Astrocyte of the spinal cord (primary cell): ENCODE results near the gene GALNT16.

Source experiments
- DNase-seq: peaks from one replicate; pipeline ENCODE4 v3.0.0; 2011; ENCODE audit warnings: low read depth, low spot score
- H3K4me3 ChIP-seq: 2 replicates; pipeline ENCODE4 v1.5.1; 2011; ENCODE audit warnings: low read depth, mild to moderate bottlenecking, low read length, moderate library complexity
- in situ Hi-C: cut with HindIII; loops from 2 replicates; pipeline ENCODE4 v1.10.0; 2017; ENCODE audit warnings: low sequenced_read_pairs
- TF ChIP-seq, protein P1 (sequence below): IDR thresholded peaks from 2 replicates; pipeline ENCODE4 v1.5.1; 2012; ENCODE audit warnings: low read depth, mild to moderate bottlenecking, low read length, inconsistent platforms

GALNT16 gene

DNA sequence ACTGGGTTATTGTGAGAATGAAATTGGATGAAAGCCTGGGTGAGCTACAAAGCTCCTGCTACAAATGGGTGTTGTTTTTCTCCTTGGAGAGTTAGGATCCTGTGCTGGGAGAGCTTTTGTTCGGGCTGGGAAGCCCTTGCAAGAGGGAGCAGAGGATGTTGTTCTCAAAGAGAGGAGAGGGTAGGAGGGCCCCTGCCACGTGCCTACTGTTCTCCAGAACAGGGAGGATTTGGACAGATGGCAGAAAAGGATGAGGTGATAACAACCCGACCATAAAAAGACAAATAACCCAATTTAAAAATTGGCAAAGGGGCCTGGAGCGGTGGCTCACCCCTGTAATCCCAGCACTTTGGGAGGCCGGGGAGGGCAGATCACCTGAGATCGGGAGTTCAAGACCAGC is 68.8 kb downstream of the GALNT16 start:
- in situ Hi-C loops, result no loop called here
- no peak for DNase-seq
- H3K4me3 ChIP-seq, result no peak overlapping the region
- TF ChIP-seq, protein P1, sequence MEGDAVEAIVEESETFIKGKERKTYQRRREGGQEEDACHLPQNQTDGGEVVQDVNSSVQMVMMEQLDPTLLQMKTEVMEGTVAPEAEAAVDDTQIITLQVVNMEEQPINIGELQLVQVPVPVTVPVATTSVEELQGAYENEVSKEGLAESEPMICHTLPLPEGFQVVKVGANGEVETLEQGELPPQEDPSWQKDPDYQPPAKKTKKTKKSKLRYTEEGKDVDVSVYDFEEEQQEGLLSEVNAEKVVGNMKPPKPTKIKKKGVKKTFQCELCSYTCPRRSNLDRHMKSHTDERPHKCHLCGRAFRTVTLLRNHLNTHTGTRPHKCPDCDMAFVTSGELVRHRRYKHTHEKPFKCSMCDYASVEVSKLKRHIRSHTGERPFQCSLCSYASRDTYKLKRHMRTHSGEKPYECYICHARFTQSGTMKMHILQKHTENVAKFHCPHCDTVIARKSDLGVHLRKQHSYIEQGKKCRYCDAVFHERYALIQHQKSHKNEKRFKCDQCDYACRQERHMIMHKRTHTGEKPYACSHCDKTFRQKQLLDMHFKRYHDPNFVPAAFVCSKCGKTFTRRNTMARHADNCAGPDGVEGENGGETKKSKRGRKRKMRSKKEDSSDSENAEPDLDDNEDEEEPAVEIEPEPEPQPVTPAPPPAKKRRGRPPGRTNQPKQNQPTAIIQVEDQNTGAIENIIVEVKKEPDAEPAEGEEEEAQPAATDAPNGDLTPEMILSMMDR, result no peak

DNA sequence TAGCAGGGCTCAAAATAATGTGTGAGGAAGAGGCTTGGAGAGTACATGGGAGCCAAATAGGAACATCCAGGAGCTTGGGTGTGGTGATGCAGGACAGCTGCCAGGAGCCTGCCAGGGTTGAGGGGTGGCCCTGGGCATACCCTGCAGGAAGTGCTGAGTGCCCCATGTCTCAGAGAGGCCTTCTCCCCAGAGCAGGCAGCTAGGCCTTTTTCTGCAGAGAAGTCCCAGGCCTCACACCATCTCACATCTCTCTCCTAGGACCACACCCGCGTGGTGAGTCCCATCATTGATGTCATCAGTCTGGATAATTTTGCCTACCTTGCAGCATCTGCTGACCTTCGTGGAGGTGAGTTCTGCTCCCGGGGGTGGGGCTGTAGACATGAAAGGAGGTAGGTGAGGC is 71.2 kb downstream of the GALNT16 start:
- in situ Hi-C loops, result no loop called here
- TF ChIP-seq, protein P1, result no peak
- H3K4me3 ChIP-seq, result no peak overlapping the region
- no peak for DNase-seq

DNA sequence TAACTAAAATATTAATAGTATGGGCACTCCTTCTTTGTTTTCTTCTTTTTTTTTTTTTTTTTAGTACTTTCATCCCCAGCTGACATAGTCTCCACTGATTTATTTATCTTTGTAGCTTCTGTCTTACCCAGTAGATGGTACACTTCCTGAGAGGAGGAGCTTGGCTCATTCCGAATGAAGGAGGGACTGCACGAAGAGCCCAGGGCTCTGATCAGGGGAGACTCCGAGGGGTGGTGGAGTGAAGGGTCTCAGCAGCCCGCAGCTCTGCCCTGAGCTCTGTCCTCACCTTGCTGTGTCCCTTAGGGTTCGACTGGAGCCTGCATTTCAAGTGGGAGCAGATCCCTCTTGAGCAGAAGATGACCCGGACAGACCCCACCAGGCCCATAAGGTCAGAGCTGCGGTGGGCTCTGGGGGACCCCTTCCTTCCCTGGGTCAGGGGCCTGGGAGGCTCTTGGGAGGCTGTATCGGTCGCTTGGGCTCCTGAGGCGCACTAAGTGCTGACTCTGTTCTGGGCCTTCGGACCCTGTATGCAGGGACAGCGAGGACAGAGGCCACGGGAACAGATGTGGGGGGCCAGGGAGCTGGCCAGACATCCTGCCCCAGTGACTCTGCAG is 72.9 kb downstream of the GALNT16 start:
- H3K4me3 ChIP-seq, result no peak overlapping the region
- in situ Hi-C loops, result no loop called here
- no peak for DNase-seq
- TF ChIP-seq, protein P1, result no peak

DNA sequence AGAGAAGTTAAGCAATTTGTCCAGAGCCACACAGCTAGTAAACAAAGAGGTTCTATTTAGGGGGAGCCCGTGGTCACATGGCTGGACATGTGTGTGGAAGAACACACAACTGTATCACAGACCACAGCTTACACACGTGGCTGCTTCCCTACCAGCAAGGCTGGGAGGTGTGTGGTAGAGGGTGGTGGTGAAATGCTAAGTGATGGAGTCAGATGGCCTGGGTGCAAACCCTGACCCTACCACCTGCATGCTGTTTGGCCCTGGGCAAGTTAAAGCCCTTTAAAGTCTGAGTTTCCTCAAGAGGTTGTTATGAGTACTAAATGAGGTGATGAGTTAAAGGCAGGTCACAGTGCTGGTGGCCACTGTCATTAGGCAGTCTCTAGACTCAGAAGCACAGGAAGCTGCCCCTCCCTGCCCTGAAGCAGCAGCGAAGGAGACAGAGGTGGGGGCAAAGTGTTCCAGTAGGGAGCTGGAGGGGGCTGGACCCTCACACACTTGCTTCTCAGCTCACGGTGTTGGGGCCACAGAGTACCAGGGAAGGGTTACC is 73.9 kb downstream of the GALNT16 start:
- in situ Hi-C loops, result no loop called here
- DNase-seq, result no peak

DNA sequence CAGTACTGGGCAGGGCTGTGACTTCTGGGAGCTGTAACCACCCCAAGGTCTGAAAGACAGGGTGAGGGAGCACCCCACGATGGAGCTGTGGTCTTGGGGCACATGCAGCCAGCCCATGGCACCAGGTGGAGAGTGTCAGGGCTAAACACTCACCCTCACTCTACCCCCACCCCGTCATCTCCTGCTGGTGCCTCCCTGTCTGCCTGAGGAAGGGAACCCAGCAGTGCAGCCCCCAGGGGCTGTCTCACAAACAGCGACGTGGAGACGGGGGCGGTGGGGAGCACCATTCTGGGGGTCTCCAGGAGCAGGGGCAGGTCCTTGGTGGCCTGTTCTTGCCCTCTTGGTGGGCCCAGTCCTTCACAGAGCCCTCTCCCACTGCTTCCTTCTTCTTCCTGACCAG is 74.6 kb downstream of the GALNT16 start:
- DNase-seq, result no peak
- TF ChIP-seq, protein P1, result no peak
- in situ Hi-C loops, result no loop called here
- no peak overlapping the region for H3K4me3 ChIP-seq

More for the DNA sequence above, 73.9 kb downstream of the GALNT16 start:
- no peak overlapping the region for H3K4me3 ChIP-seq
- TF ChIP-seq, protein P1, result no peak

DNA sequence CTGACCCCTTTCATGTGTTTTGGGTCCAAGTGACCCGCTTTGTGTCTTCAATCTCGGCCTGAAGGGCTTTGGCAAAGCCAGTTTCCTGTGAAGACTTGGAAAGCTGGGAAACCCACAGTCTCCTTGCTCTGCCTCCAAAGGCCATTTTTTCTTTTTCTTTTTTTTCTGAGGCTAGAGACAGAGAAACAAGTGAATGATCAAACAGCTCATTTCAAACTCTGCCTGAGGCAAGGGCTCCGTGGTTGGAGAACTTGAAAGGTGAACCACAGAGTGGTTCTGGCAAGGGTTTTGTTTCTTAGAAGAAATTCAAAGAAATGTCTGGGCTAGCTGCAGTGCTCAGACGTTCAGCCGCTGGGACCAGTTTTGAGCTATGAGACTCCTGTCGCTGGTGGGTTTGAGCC is 75.4 kb downstream of the GALNT16 start:
- TF ChIP-seq, protein P1, result no peak
- in situ Hi-C loops, result no loop called here
- peak; percentile 50 for DNase-seq

More for the DNA sequence above, 75.4 kb downstream of the GALNT16 start:
- no peak overlapping the region for H3K4me3 ChIP-seq
